Vagina (tissue), 2 donors: ENCODE results near the gene NUCKS1. TPM values are rescaled to one million over a fixed set of nuclear protein-coding genes. Genes with fewer than 3 reads are reported as not detected.

Source experiments
- DNase-seq, 2 donors: peaks; one replicate each; pipeline ENCODE4 v3.0.0-alpha.2; 2017; ENCODE audit errors: extremely low spot score in 2 of 2
- H3K27ac ChIP-seq: fragments of 200-600 bp; sonication (generic); one replicate; pipeline ENCODE4 v1.5.1; 2019
- H3K27me3 ChIP-seq: fragments of 200-600 bp; sonication (generic); one replicate; pipeline ENCODE4 v1.5.1; 2019
- H3K36me3 ChIP-seq, 2 donors: fragments of 200-600 bp; sonication (generic); one replicate each; pipeline ENCODE4 v1.5.1; 2017 to 2019
- H3K4me1 ChIP-seq: fragments of 200-600 bp; sonication (generic); one replicate; pipeline ENCODE4 v1.5.1; 2019
- H3K4me3 ChIP-seq, 2 donors: fragments of 200-600 bp; sonication (generic); 1 replicate in 1 of 2; 2 replicates in 1 of 2; pipeline ENCODE4 v1.5.1; 2016 to 2019
- H3K9me3 ChIP-seq: fragments of 200-600 bp; sonication (generic); one replicate; pipeline ENCODE4 v1.5.1; 2019
- CTCF ChIP-seq, 3 experiments: fragments of 450-650 bp in 2 of 3; fragments of 200-600 bp in 1 of 3; sonication (generic) in 1 of 3; IDR thresholded peaks; one replicate each; pipeline ENCODE4 v1.5.1; 2017 to 2019; ENCODE audit warnings: antibody characterized with exemption in 3 of 3, mild to moderate bottlenecking in 2 of 3, moderate library complexity in 2 of 3
- POLR2A ChIP-seq, 2 donors: fragments of 450-650 bp; IDR thresholded peaks; one replicate each; pipeline ENCODE4 v1.6.1; 2017; ENCODE audit warnings: antibody characterized with exemption in 2 of 2, mild to moderate bottlenecking in 2 of 2, moderate library complexity in 2 of 2
- POLR2AphosphoS5 ChIP-seq, 2 donors: sonication (generic); formaldehyde crosslinking; IDR thresholded peaks; one replicate each; pipeline ENCODE4 v1.9.0; 2017; ENCODE audit warnings: antibody characterized with exemption in 2 of 2, mild to moderate bottlenecking in 2 of 2, low read depth in 1 of 2; ENCODE audit not compliant: insufficient read depth in 1 of 2
- intact Hi-C: fragments of 100-400 bp; cut with DNase I; formaldehyde crosslinking; loops from one replicate; pipeline ENCODE4 v1.15.1; 2023
- total RNA-seq: library from RNA; depleted of rRNA; stranded (reverse); fragments of >200 nt; gene quantifications from one replicate; pipeline ENCODE4 v1.2.3, GENCODE V29; 2016

Gene NUCKS1
- total RNA-seq, 1 donor from 2014 or later, result 57.2 TPM

GRCh38 chr1:205699416-205699815 is 50.6 kb downstream of the NUCKS1 start:
- no peaks in the 10 kb centered on the region for H3K27me3 ChIP-seq
- no peak for DNase-seq
- no peaks in the 10 kb centered on the region for H3K36me3 ChIP-seq
- intact Hi-C loops, result no loop called here
- H3K4me3 ChIP-seq, result no peak overlapping the region
- H3K27ac ChIP-seq, result no peak overlapping the region
- no peaks in the 10 kb centered on the region for H3K9me3 ChIP-seq
- TF ChIP-seq CTCF (IDR thresholded peaks at IDR 0.05), result no peak
- no peak for TF ChIP-seq POLR2AphosphoS5 (IDR thresholded peaks at IDR 0.05; ENCODE audit: insufficient read depth in 1 of 2, low read depth in 1 of 2)
- no peak for TF ChIP-seq POLR2A (IDR thresholded peaks at IDR 0.05)
- peaks cover 6% of the 10 kb centered on the region for H3K4me1 ChIP-seq

GRCh38 chr1:205698921-205699320 is 51.1 kb downstream of the NUCKS1 start:
- intact Hi-C loops, result no loop called here
- no peaks in the 10 kb centered on the region for H3K27me3 ChIP-seq
- no peak for TF ChIP-seq CTCF (IDR thresholded peaks at IDR 0.05)
- TF ChIP-seq POLR2AphosphoS5 (IDR thresholded peaks at IDR 0.05; ENCODE audit: insufficient read depth in 1 of 2, low read depth in 1 of 2), result no peak
- TF ChIP-seq POLR2A (IDR thresholded peaks at IDR 0.05), result no peak
- no peak for DNase-seq
- peaks cover 6% of the 10 kb centered on the region for H3K4me1 ChIP-seq
- H3K27ac ChIP-seq, result no peak overlapping the region
- no peak overlapping the region for H3K4me3 ChIP-seq
- no peaks in the 10 kb centered on the region for H3K9me3 ChIP-seq
- no peaks in the 10 kb centered on the region for H3K36me3 ChIP-seq

GRCh38 chr1:205693421-205693991 is 56.5 kb downstream of the NUCKS1 start:
- H3K36me3 ChIP-seq, result no peaks in the 10 kb centered on the region
- TF ChIP-seq POLR2AphosphoS5 (IDR thresholded peaks at IDR 0.05; ENCODE audit: insufficient read depth in 1 of 2, low read depth in 1 of 2) (no peak), POLR2A (IDR thresholded peaks at IDR 0.05) (no peak), CTCF (IDR thresholded peaks at IDR 0.05) (no peak)
- DNase-seq, result no peak
- H3K4me3 ChIP-seq, result no peak overlapping the region
- H3K9me3 ChIP-seq, result no peaks in the 10 kb centered on the region
- no peaks in the 10 kb centered on the region for H3K4me1 ChIP-seq
- intact Hi-C loops, result no loop called here
- H3K27ac ChIP-seq, result no peak overlapping the region
- no peaks in the 10 kb centered on the region for H3K27me3 ChIP-seq

- TF ChIP-seq POLR2A (IDR thresholded peaks at IDR 0.05) (no peak), CTCF (IDR thresholded peaks at IDR 0.05) (no peak), POLR2AphosphoS5 (IDR thresholded peaks at IDR 0.05; ENCODE audit: insufficient read depth in 1 of 2, low read depth in 1 of 2) (no peak)
- intact Hi-C loops, result no loop called here
- DNase-seq, result no peak
Measured at GRCh38 chr1:205692423-205692822, 57.6 kb downstream of the NUCKS1 start.

GRCh38 chr1:205690122-205690756 is 59.7 kb downstream of the NUCKS1 start:
- Histone ChIP-seq H3K27me3 (no peaks in the 10 kb centered on the region), H3K27ac (no peak overlapping the region), H3K9me3 (no peaks in the 10 kb centered on the region), H3K4me1 (no peaks in the 10 kb centered on the region), H3K36me3 (no peaks in the 10 kb centered on the region), H3K4me3 (no peak overlapping the region)
- TF ChIP-seq POLR2A (IDR thresholded peaks at IDR 0.05), result no peak
- no peak for DNase-seq
- intact Hi-C loops, result no loop called here

More at GRCh38 chr1:205692423-205692822, 57.6 kb downstream of the NUCKS1 start:
- H3K4me1 ChIP-seq, result no peaks in the 10 kb centered on the region
- no peak overlapping the region for H3K4me3 ChIP-seq
- no peak overlapping the region for H3K27ac ChIP-seq
- no peaks in the 10 kb centered on the region for H3K27me3 ChIP-seq
- no peaks in the 10 kb centered on the region for H3K36me3 ChIP-seq
- H3K9me3 ChIP-seq, result no peaks in the 10 kb centered on the region
